Mesothelial cell of epicardium (in vitro differentiated cells): ENCODE measurements around the gene IKZF1. TPM values are rescaled to one million over a fixed set of nuclear protein-coding genes. Genes with fewer than 3 reads are reported as not detected.

Experiments
- DNase-seq, 2 experiments: peaks; one replicate each; pipeline ENCODE4 v3.0.0; 2021; ENCODE audit warnings: low spot score in 2 of 2; ENCODE audit not compliant: unreplicated experiment in 2 of 2
- H3K27ac Mint-ChIP-seq: 2 replicates; pipeline ENCODE4 v1.8.0; 2021; ENCODE audit warnings: mixed read lengths
- H3K27me3 Mint-ChIP-seq: 2 replicates; pipeline ENCODE4 v1.8.0; 2021; ENCODE audit warnings: low read depth, mixed read lengths
- H3K36me3 Mint-ChIP-seq: 2 replicates; pipeline ENCODE4 v1.8.0; 2021; ENCODE audit warnings: mixed read lengths
- H3K4me1 Mint-ChIP-seq: 2 replicates; pipeline ENCODE4 v1.8.0; 2021; ENCODE audit warnings: mixed read lengths
- H3K4me3 Mint-ChIP-seq: 2 replicates; pipeline ENCODE4 v1.8.0; 2021; ENCODE audit warnings: mild to moderate bottlenecking, moderate library complexity, mixed read lengths
- H3K9me3 Mint-ChIP-seq: 2 replicates; pipeline ENCODE4 v1.8.0; 2021; ENCODE audit warnings: mixed read lengths
- CTCF ChIP-seq: fragments of 200-600 bp; sonication (generic); IDR thresholded peaks from one replicate; pipeline ENCODE4 v1.5.0; 2021; ENCODE audit warnings: antibody characterized with exemption; ENCODE audit not compliant: unreplicated experiment
- total RNA-seq: library from RNA; stranded (reverse); gene quantifications from 3 replicates; pipeline ENCODE4 v1.2.1, GENCODE V29; 2021

The IKZF1 gene
- total RNA-seq, 1 donor from 2014 or later, result 2.5 TPM

GRCh38 chr7:50397971-50398324 lies 93.4 kb downstream of the IKZF1 start:
- no peaks in the 10 kb centered on the region for H3K4me1 Mint-ChIP-seq
- no peak overlapping the region for H3K4me3 Mint-ChIP-seq
- no peak for TF ChIP-seq CTCF

GRCh38 chr7:50399206-50399605 lies 94.7 kb downstream of the IKZF1 start:
- no peak for TF ChIP-seq CTCF
- no peaks in the 10 kb centered on the region for H3K36me3 Mint-ChIP-seq
- no peak for DNase-seq
- peaks cover 46% of the 10 kb centered on the region for H3K27me3 Mint-ChIP-seq
- no peak overlapping the region for H3K4me3 Mint-ChIP-seq
- no peaks in the 10 kb centered on the region for H3K4me1 Mint-ChIP-seq
- no peak overlapping the region for H3K27ac Mint-ChIP-seq
- H3K9me3 Mint-ChIP-seq, result no peaks in the 10 kb centered on the region

More at GRCh38 chr7:50397971-50398324, 93.4 kb downstream of the IKZF1 start:
- DNase-seq, result no peak
- Mint-ChIP-seq H3K9me3 (no peaks in the 10 kb centered on the region), H3K36me3 (no peaks in the 10 kb centered on the region), H3K27me3 (peaks cover 48% of the 10 kb centered on the region), H3K27ac (no peak overlapping the region)

GRCh38 chr7:50399635-50400034 lies 95.1 kb downstream of the IKZF1 start:
- H3K4me1 Mint-ChIP-seq, result no peaks in the 10 kb centered on the region

GRCh38 chr7:50400114-50400513 lies 95.6 kb downstream of the IKZF1 start:
- Mint-ChIP-seq H3K9me3 (no peaks in the 10 kb centered on the region), H3K27me3 (peaks cover 46% of the 10 kb centered on the region), H3K36me3 (no peaks in the 10 kb centered on the region), H3K27ac (no peak overlapping the region), H3K4me3 (no peak overlapping the region), H3K4me1 (no peaks in the 10 kb centered on the region)
- DNase-seq, result no peak
- TF ChIP-seq CTCF, result no peak

More at GRCh38 chr7:50399635-50400034, 95.1 kb downstream of the IKZF1 start:
- Mint-ChIP-seq H3K4me3 (no peak overlapping the region), H3K9me3 (no peaks in the 10 kb centered on the region), H3K27me3 (peaks cover 46% of the 10 kb centered on the region), H3K36me3 (no peaks in the 10 kb centered on the region), H3K27ac (no peak overlapping the region)
- TF ChIP-seq CTCF, result no peak
- no peak for DNase-seq

GRCh38 chr7:50404392-50404791 lies 99.9 kb downstream of the IKZF1 start:
- H3K9me3 Mint-ChIP-seq, result no peaks in the 10 kb centered on the region
- DNase-seq, result no peak
- H3K36me3 Mint-ChIP-seq, result no peaks in the 10 kb centered on the region
- no peak for TF ChIP-seq CTCF
- no peak overlapping the region for H3K27ac Mint-ChIP-seq
- H3K27me3 Mint-ChIP-seq, result peaks cover 64% of the 10 kb centered on the region
- H3K4me3 Mint-ChIP-seq, result no peak overlapping the region
- no peaks in the 10 kb centered on the region for H3K4me1 Mint-ChIP-seq

- Mint-ChIP-seq H3K4me1 (no peaks in the 10 kb centered on the region), H3K27ac (no peak overlapping the region), H3K27me3 (peaks cover 64% of the 10 kb centered on the region), H3K4me3 (no peak overlapping the region), H3K36me3 (no peaks in the 10 kb centered on the region), H3K9me3 (no peaks in the 10 kb centered on the region)
- DNase-seq, result no peak
- no peak for TF ChIP-seq CTCF
Observed at GRCh38 chr7:50405221-50405620, 100.7 kb downstream of the IKZF1 start.
